H1 (cell line): Measurements from ENCODE around the gene CNOT3. TPM values are rescaled to one million over a fixed set of nuclear protein-coding genes. Genes with fewer than 3 reads are reported as not detected.
A peak's percentile ranks its signal among the peaks of the same experiment; 100 is the strongest.

ENCODE experiments used
- BCL11A ChIP-seq, 2 experiments: IDR thresholded peaks; one replicate each; pipeline ENCODE4 v1.6.1; 2011; ENCODE audit warnings: low read depth in 2 of 2, low read length in 2 of 2, mild to moderate bottlenecking in 2 of 2
- CHD7 ChIP-seq: fragments of 300-600 bp; sonication (generic); IDR thresholded peaks from 2 replicates; pipeline ENCODE4 v1.7.1; 2012; ENCODE audit warnings: low read length, moderate library complexity, mild to moderate bottlenecking, inconsistent platforms; ENCODE audit not compliant: insufficient replicate concordance
- EZH2 ChIP-seq: fragments of 200-600 bp; sonication (generic); IDR thresholded peaks from 2 replicates; pipeline ENCODE4 v1.7.1; 2012; ENCODE audit warnings: low read depth, mild to moderate bottlenecking, moderate library complexity, low read length, inconsistent platforms; ENCODE audit not compliant: severe bottlenecking
- FOSL1 ChIP-seq: IDR thresholded peaks from 2 replicates; pipeline ENCODE4 v1.6.1; 2011; ENCODE audit warnings: mild to moderate bottlenecking, low read depth, low read length, moderate library complexity; ENCODE audit not compliant: insufficient read depth
- KDM1A ChIP-seq: fragments of 200-600, 300-600 bp; sonication (generic); IDR thresholded peaks from 2 replicates; pipeline ENCODE4 v1.7.1; 2016; ENCODE audit warnings: mild to moderate bottlenecking, low read length, borderline replicate concordance
- MAFK ChIP-seq: IDR thresholded peaks from 2 replicates; pipeline ENCODE4 v1.6.1; 2012; ENCODE audit warnings: low read depth, mild to moderate bottlenecking, improper control_type of control experiment, low read length
- RXRA ChIP-seq: IDR thresholded peaks from 2 replicates; pipeline ENCODE4 v1.6.1; 2011; ENCODE audit warnings: low read depth, mild to moderate bottlenecking, low read length, moderate library complexity; ENCODE audit not compliant: insufficient read depth
- TAF1 ChIP-seq: IDR thresholded peaks from 2 replicates; pipeline ENCODE4 v1.6.1; 2011; ENCODE audit warnings: mild to moderate bottlenecking, low read depth, low read length
- TEAD4 ChIP-seq: IDR thresholded peaks from 2 replicates; pipeline ENCODE4 v1.6.1; 2012; ENCODE audit warnings: low read depth, low read length, inconsistent platforms, mixed read lengths
- polyA plus RNA-seq, 7 experiments: library from polyadenylated mRNA; depleted of rRNA in 3 of 7; stranded (reverse) in 5 of 7; unstranded in 2 of 7; fragments of >200 nt in 5 of 7; fragments of 200-250 nt in 2 of 7; gene quantifications; 1 replicate in 5 of 7; 2 replicates in 1 of 7; 4 replicates in 1 of 7; pipeline versions ENCODE4 v1.2.1 to v1.2.3, GENCODE V29; 2011 to 2013; ENCODE audit warnings: missing spikeins in 2 of 7, mixed read lengths in 2 of 7
- total RNA-seq: library from RNA; stranded (reverse); fragmentation: NEBNext Ultra II Directional; extraction: Animal tissue kit (Norgen Biotek cat#: 25700); gene quantifications from 2 replicates; pipeline ENCODE4 v1.2.1, GENCODE V29; 2021

The CNOT3 gene
- total and polyA plus RNA-seq, 2 of the 8 experiments (the other 6 are each of a cell fraction or from before 2014, with no cell fraction given): 21.2 to 86.4 TPM

DNA sequence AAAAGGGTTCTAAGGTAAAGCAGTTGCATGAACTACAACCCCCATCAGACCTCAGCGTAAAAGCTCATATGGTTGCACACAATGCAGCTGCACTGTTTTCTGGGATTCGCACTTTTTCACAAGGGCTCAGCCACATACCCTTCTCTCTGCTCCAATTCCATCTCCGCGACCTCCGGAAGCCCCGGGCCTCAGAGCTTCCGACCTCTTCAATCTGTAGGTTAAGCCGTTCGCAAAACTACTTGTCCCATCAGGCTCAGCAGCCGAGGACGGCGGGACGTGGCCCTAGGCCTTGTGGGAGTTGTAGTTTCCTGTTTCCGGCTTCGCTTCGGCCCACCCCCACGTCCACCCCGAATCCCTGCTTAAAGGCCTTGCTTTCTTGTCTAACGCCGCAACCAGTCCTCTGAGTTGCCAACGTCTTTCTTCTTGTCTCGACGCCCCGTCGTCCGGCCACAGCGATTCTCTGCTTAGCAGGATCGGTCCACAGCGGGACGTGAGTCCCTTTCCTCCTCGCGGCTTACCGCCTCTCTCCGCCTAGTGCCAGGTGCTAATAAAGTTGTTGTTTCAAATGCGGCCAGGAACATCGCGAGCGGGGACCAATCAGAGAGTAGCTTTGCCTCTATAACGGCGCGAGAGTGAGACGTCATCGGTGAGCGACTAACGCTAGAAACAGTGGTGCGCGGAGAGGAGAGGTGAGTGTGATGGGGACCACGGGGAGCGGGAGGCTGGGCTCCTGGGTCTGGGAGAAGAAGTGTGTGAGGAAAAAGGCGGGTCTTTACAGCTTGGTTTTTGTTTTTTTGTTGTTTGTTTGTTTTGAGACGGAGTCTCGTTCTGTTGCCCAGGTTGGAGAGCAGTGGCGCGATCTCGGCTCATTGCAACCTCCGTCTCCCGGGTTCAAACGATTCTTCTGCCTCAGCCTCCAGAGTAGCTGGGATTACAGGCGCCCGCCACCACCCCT lies 22.2 kb upstream of the CNOT3 start, which contains the start of the genes PRPF31 and TFPT (continued):
- no peak for TF ChIP-seq CHD7
- no peak for TF ChIP-seq KDM1A
- TF ChIP-seq FOSL1: no peak
- TF ChIP-seq TEAD4: peak; percentile 7; the same call in 1 of the 2 replicates
- no peak for TF ChIP-seq BCL11A (IDR thresholded peaks at IDR 0.05; ENCODE audit: low read depth in 2 of 2, low read length in 2 of 2)
- TF ChIP-seq RXRA: no peak
- no peak for TF ChIP-seq EZH2
- TF ChIP-seq MAFK: no peak
- peak; percentile 96 for TF ChIP-seq TAF1
